Measurements from ENCODE around the gene TNNT1.

Gene TNNT1

DNA sequence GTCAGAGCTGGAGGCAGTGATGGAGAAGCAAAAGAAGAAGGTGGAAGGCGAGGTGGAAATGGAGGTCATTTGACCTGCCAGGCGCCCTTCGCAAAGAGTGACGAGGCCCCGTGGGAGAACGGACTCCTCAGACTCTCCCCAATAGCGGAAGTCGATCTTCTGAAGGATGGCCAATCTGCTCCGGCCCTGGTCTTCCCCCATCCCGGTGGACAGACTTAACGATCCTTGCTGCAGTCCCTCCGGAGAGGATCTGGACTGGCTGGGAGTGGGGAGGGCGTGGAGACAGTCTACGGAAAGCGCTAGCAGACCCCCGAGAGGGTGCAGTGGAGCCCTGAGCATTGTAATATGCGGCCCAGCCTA, 61.5 kb downstream of the TNNT1 start:
- DNase-seq: no peak

DNA sequence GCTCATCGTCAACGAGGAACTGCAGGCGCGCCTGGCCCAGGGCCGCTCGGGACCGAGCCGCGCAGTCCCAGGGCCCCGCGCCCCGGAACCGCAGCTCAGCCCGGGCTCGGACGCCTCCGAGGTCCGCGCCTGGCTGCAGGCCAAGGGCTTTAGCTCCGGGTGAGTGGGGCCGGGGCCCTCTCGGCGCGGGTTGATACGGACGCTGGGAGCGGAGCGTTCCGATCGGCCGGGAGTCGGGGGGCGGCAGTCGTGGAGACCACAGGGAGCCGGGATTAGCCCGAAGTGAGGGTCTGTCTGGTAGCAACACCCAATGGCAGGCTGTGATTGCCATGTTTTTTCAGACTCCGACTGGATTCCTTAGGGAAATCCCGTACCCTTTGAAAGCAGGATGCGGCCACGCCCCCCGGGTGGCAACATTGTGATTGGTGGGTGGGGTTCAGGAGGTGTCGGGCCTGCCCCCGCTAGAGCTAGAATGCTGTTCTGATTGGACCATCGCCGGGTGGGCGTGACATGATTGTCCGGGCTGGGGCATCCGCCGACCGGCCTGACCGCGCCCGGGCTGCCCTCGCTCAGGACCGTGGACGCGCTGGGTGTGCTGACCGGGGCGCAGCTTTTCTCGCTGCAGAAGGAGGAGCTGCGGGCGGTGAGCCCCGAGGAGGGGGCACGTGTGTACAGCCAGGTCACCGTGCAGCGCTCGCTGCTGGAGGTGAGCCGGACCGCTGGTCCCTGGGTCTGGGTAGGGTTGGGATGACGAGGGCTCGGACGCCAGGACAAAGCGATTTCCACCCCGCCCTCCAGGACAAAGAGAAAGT, 62.1 kb downstream of the TNNT1 start:
- DNase-seq: peak; percentile 57

- no peak for DNase-seq
Observed at GRCh38 chr19:55085923-55086715, 62.9 kb downstream of the TNNT1 start.

GRCh38 chr19:55084416-55084815, 64.6 kb downstream of the TNNT1 start:
- no peak for DNase-seq

GRCh38 chr19:55083004-55083850, 65.8 kb downstream of the TNNT1 start:
- DNase-seq: no peak
